ENCODE results near the gene SPSB3.

Gene SPSB3

GRCh38 chr16:1746693-1747195 is 35.6 kb downstream of the SPSB3 start:
- DNase-seq (ENCODE audit: low read depth, low spot score), result no peak
- no CpG with 5 or more reads among the region's 31 CpGs for WGBS (ENCODE audit: insufficient coverage, insufficient read length)
- Histone ChIP-seq H3K4me3 (ENCODE audit: low read length) (no peak overlapping the region), H3K27me3 (ENCODE audit: control insufficient read depth, insufficient read depth, low read length) (no peaks in the 10 kb centered on the region), H3K9me3 (ENCODE audit: control insufficient read depth, insufficient read depth, low read length) (no peaks in the 10 kb centered on the region), H3K4me1 (ENCODE audit: control insufficient read depth, insufficient read depth, low read length) (no peaks in the 10 kb centered on the region), H3K36me3 (ENCODE audit: control insufficient read depth, insufficient read depth, low read length) (peaks cover 10% of the 10 kb centered on the region), H3K27ac (ENCODE audit: low read length) (no peak overlapping the region)

GRCh38 chr16:1745900-1746692 is 36.3 kb downstream of the SPSB3 start:
- no CpG with 5 or more reads among the region's 29 CpGs for WGBS (ENCODE audit: insufficient coverage, insufficient read length)
- no peaks in the 10 kb centered on the region for H3K9me3 ChIP-seq (ENCODE audit: control insufficient read depth, insufficient read depth, low read length)
- H3K27ac ChIP-seq (ENCODE audit: low read length), result no peak overlapping the region
- peaks cover 10% of the 10 kb centered on the region for H3K36me3 ChIP-seq (ENCODE audit: control insufficient read depth, insufficient read depth, low read length)
- no peak overlapping the region for H3K4me3 ChIP-seq (ENCODE audit: low read length)
- no peaks in the 10 kb centered on the region for H3K27me3 ChIP-seq (ENCODE audit: control insufficient read depth, insufficient read depth, low read length)
- H3K4me1 ChIP-seq (ENCODE audit: control insufficient read depth, insufficient read depth, low read length), result no peaks in the 10 kb centered on the region
- no peak for DNase-seq (ENCODE audit: low read depth, low spot score)

GRCh38 chr16:1745181-1745899 is 37.0 kb downstream of the SPSB3 start:
- H3K36me3 ChIP-seq (ENCODE audit: control insufficient read depth, insufficient read depth, low read length), result peaks cover 10% of the 10 kb centered on the region
- H3K9me3 ChIP-seq (ENCODE audit: control insufficient read depth, insufficient read depth, low read length), result no peaks in the 10 kb centered on the region
- no peak overlapping the region for H3K4me3 ChIP-seq (ENCODE audit: low read length)
- WGBS (ENCODE audit: insufficient coverage, insufficient read length), result no CpG with 5 or more reads among the region's 25 CpGs
- no peaks in the 10 kb centered on the region for H3K4me1 ChIP-seq (ENCODE audit: control insufficient read depth, insufficient read depth, low read length)
- DNase-seq (ENCODE audit: low read depth, low spot score), result no peak
- no peaks in the 10 kb centered on the region for H3K27me3 ChIP-seq (ENCODE audit: control insufficient read depth, insufficient read depth, low read length)
- H3K27ac ChIP-seq (ENCODE audit: low read length), result no peak overlapping the region

GRCh38 chr16:1744338-1744840 is 38.0 kb downstream of the SPSB3 start:
- Histone ChIP-seq H3K4me1 (ENCODE audit: control insufficient read depth, insufficient read depth, low read length) (no peaks in the 10 kb centered on the region), H3K4me3 (ENCODE audit: low read length) (no peak overlapping the region), H3K9me3 (ENCODE audit: control insufficient read depth, insufficient read depth, low read length) (no peaks in the 10 kb centered on the region), H3K36me3 (ENCODE audit: control insufficient read depth, insufficient read depth, low read length) (peaks cover 10% of the 10 kb centered on the region), H3K27me3 (ENCODE audit: control insufficient read depth, insufficient read depth, low read length) (no peaks in the 10 kb centered on the region), H3K27ac (ENCODE audit: low read length) (no peak overlapping the region)
- no CpG with 5 or more reads among the region's 24 CpGs for WGBS (ENCODE audit: insufficient coverage, insufficient read length)
- DNase-seq (ENCODE audit: low read depth, low spot score), result no peak

- H3K4me3 ChIP-seq (ENCODE audit: low read length), result no peak overlapping the region
- H3K27me3 ChIP-seq (ENCODE audit: control insufficient read depth, insufficient read depth, low read length), result no peaks in the 10 kb centered on the region
- no peak for DNase-seq (ENCODE audit: low read depth, low spot score)
- H3K4me1 ChIP-seq (ENCODE audit: control insufficient read depth, insufficient read depth, low read length), result no peaks in the 10 kb centered on the region
- no CpG with 5 or more reads among the region's 32 CpGs for WGBS (ENCODE audit: insufficient coverage, insufficient read length)
- H3K27ac ChIP-seq (ENCODE audit: low read length), result no peak overlapping the region
- H3K36me3 ChIP-seq (ENCODE audit: control insufficient read depth, insufficient read depth, low read length), result peaks cover 10% of the 10 kb centered on the region
- no peaks in the 10 kb centered on the region for H3K9me3 ChIP-seq (ENCODE audit: control insufficient read depth, insufficient read depth, low read length)
Observed at GRCh38 chr16:1743376-1744337, 38.7 kb downstream of the SPSB3 start.

- Histone ChIP-seq H3K27ac (ENCODE audit: low read length) (no peak overlapping the region), H3K9me3 (ENCODE audit: control insufficient read depth, insufficient read depth, low read length) (no peaks in the 10 kb centered on the region), H3K27me3 (ENCODE audit: control insufficient read depth, insufficient read depth, low read length) (no peaks in the 10 kb centered on the region), H3K36me3 (ENCODE audit: control insufficient read depth, insufficient read depth, low read length) (peaks cover 4% of the 10 kb centered on the region; the same call in 1 of the 2 replicates), H3K4me3 (ENCODE audit: low read length) (no peak overlapping the region), H3K4me1 (ENCODE audit: control insufficient read depth, insufficient read depth, low read length) (no peaks in the 10 kb centered on the region)
- no peak for DNase-seq (ENCODE audit: low read depth, low spot score)
- no CpG with 5 or more reads among the region's 19 CpGs for WGBS (ENCODE audit: insufficient coverage, insufficient read length)
Observed at GRCh38 chr16:1741553-1742165, 40.7 kb downstream of the SPSB3 start.

- Histone ChIP-seq H3K27ac (ENCODE audit: low read length) (no peak overlapping the region), H3K9me3 (ENCODE audit: control insufficient read depth, insufficient read depth, low read length) (no peaks in the 10 kb centered on the region), H3K36me3 (ENCODE audit: control insufficient read depth, insufficient read depth, low read length) (peaks cover 4% of the 10 kb centered on the region; the same call in 1 of the 2 replicates), H3K4me3 (ENCODE audit: low read length) (no peak overlapping the region), H3K27me3 (ENCODE audit: control insufficient read depth, insufficient read depth, low read length) (no peaks in the 10 kb centered on the region), H3K4me1 (ENCODE audit: control insufficient read depth, insufficient read depth, low read length) (no peaks in the 10 kb centered on the region)
- no peak for DNase-seq (ENCODE audit: low read depth, low spot score)
- no CpG with 5 or more reads among the region's 30 CpGs for WGBS (ENCODE audit: insufficient coverage, insufficient read length)
Observed at GRCh38 chr16:1740781-1741490, 41.4 kb downstream of the SPSB3 start.

- Histone ChIP-seq H3K4me3 (ENCODE audit: low read length) (no peak overlapping the region), H3K9me3 (ENCODE audit: control insufficient read depth, insufficient read depth, low read length) (no peaks in the 10 kb centered on the region), H3K27me3 (ENCODE audit: control insufficient read depth, insufficient read depth, low read length) (no peaks in the 10 kb centered on the region), H3K36me3 (ENCODE audit: control insufficient read depth, insufficient read depth, low read length) (peaks cover 3% of the 10 kb centered on the region; the same call in 1 of the 2 replicates), H3K27ac (ENCODE audit: low read length) (no peak overlapping the region), H3K4me1 (ENCODE audit: control insufficient read depth, insufficient read depth, low read length) (no peaks in the 10 kb centered on the region)
- DNase-seq (ENCODE audit: low read depth, low spot score), result no peak
- no CpG with 5 or more reads among the region's 33 CpGs for WGBS (ENCODE audit: insufficient coverage, insufficient read length)
Observed at GRCh38 chr16:1740234-1740633, 42.1 kb downstream of the SPSB3 start.

- Histone ChIP-seq H3K9me3 (ENCODE audit: control insufficient read depth, insufficient read depth, low read length) (no peaks in the 10 kb centered on the region), H3K27me3 (ENCODE audit: control insufficient read depth, insufficient read depth, low read length) (no peaks in the 10 kb centered on the region), H3K27ac (ENCODE audit: low read length) (no peak overlapping the region), H3K36me3 (ENCODE audit: control insufficient read depth, insufficient read depth, low read length) (peaks cover 9% of the 10 kb centered on the region; the same call in 1 of the 2 replicates), H3K4me3 (ENCODE audit: low read length) (no peak overlapping the region), H3K4me1 (ENCODE audit: control insufficient read depth, insufficient read depth, low read length) (no peaks in the 10 kb centered on the region)
- DNase-seq (ENCODE audit: low read depth, low spot score), result no peak
- no CpG with 5 or more reads among the region's 22 CpGs for WGBS (ENCODE audit: insufficient coverage, insufficient read length)
Observed at GRCh38 chr16:1734816-1735215, 47.6 kb downstream of the SPSB3 start.
